ENCODE data around the gene DENND2D. TPM values are rescaled to one million over a fixed set of nuclear protein-coding genes. Genes with fewer than 3 reads are reported as not detected.

The DENND2D gene
- total and polyA plus RNA-seq, 2 donors (not counting 3 experiments of a cell fraction or from before 2014, with no cell fraction given), result 0.41 to 1.00 TPM

DNA sequence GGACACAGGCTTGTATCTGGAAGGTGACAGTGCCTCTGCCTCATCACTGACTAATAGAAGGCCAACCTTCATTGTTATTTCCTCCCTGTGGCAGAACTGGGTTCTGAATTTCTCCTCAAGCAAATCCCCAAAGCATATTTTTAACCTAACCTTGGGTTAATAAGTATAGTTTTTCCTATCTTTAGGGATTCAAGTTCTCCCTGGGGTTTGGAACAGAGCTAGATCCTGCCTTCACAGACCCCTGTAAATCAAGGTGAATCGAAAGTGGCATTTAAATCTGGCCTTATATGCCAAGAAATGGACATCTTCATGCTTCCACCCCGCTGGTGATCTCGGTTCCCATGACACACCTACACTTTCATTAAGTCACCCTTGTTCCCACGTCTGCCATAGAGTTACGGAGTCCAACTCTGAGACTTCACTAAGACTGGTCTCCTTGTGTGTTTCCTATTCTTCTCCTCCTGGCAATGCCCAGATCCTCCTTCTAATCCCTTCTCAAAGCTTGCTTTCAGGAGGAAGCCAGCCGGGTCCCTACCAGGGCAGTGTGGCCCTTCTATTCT, 22.8 kb upstream of the DENND2D start:
- Histone ChIP-seq H3K4me2 (ENCODE audit: insufficient read depth, low read length) (no peak overlapping the region), H3K9ac (replicated peaks; ENCODE audit: extremely low read depth, insufficient read depth, low read length) (no peak overlapping the region), H3K4me3 (replicated peaks in 1 of 3; ENCODE audit: insufficient read depth in 1 of 3, low read depth in 1 of 3, low read length in 3 of 3) (no peak overlapping the region), H3K79me2 (ENCODE audit: control insufficient read depth, insufficient read depth, low read length) (no peaks in the 10 kb centered on the region), H3K9me1 (replicated peaks; ENCODE audit: control insufficient read depth, extremely low read depth, insufficient read depth, low read length) (no peaks in the 10 kb centered on the region), H3K36me3 (ENCODE audit: control insufficient read depth in 2 of 2, extremely low read depth in 1 of 2, insufficient read depth in 2 of 2, low read length in 2 of 2) (no peaks in the 10 kb centered on the region), H3K9me3 (replicated peaks; ENCODE audit: control insufficient read depth, insufficient read depth, low read length) (no peaks in the 10 kb centered on the region), H4K20me1 (replicated peaks; ENCODE audit: control insufficient read depth, extremely low read depth, insufficient read depth, low read length) (no peaks in the 10 kb centered on the region), H3K27ac (ENCODE audit: insufficient read depth, low read depth, low read length) (no peak overlapping the region), H2AFZ (ENCODE audit: low read depth, low read length) (no peak overlapping the region), H3K27me3 (ENCODE audit: control insufficient read depth in 2 of 2, insufficient read depth in 2 of 2, low read length in 2 of 2) (peaks cover 2 to 8% of the 10 kb centered on the region in 2 experiments), H3K4me1 (ENCODE audit: control insufficient read depth, extremely low read depth, insufficient read depth, low read length) (no peaks in the 10 kb centered on the region)
- dilution Hi-C loops (cut with MboI; ENCODE audit: extremely low pct_ligation_motif_present, low sequenced_read_pairs) (no loop called here), intact Hi-C loops (cut with micrococcal nuclease) (loop anchor here (1.0 kb wide), 2 partner anchors 177 to 546 kb away; no protein-coding TSS in a partner anchor)
- no peak for DNase-seq (ENCODE audit: low read depth, low spot score)
- CTCF ChIA-PET, result interaction anchor here (0.7 to 7.4 kb wide), 28 partner anchors 9 to 546 kb away, joined by 3 to 266 read pairs (median 5); partner anchors contain the start of genes ATP5PB, DENND2D and WDR77
- no TSS peak for BruUV-seq (replicated peaks)
- POLR2A ChIA-PET, result no interaction called here
- no peak for TF ChIP-seq GATA2 (IDR thresholded peaks at IDR 0.05; ENCODE audit: insufficient read depth, insufficient read length, low read depth, low read length)
- TF ChIP-seq, protein P1, sequence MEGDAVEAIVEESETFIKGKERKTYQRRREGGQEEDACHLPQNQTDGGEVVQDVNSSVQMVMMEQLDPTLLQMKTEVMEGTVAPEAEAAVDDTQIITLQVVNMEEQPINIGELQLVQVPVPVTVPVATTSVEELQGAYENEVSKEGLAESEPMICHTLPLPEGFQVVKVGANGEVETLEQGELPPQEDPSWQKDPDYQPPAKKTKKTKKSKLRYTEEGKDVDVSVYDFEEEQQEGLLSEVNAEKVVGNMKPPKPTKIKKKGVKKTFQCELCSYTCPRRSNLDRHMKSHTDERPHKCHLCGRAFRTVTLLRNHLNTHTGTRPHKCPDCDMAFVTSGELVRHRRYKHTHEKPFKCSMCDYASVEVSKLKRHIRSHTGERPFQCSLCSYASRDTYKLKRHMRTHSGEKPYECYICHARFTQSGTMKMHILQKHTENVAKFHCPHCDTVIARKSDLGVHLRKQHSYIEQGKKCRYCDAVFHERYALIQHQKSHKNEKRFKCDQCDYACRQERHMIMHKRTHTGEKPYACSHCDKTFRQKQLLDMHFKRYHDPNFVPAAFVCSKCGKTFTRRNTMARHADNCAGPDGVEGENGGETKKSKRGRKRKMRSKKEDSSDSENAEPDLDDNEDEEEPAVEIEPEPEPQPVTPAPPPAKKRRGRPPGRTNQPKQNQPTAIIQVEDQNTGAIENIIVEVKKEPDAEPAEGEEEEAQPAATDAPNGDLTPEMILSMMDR (IDR thresholded peaks at IDR 0.05; ENCODE audit: extremely low read depth in 1 of 2, insufficient read depth in 1 of 2, low read depth in 1 of 2, low read length in 2 of 2), result no peak
- TF ChIP-seq POLR2A (IDR thresholded peaks at IDR 0.05; ENCODE audit: low read depth, low read length), result no peak
- TF ChIP-seq EZH2 (IDR thresholded peaks at IDR 0.05; ENCODE audit: borderline replicate concordance, low read depth, low read length, severe bottlenecking), result no peak
- no peak for TF ChIP-seq MYC (IDR thresholded peaks at IDR 0.05; ENCODE audit: low read depth, low read length)
- no peak for TF ChIP-seq FOS (IDR thresholded peaks at IDR 0.05; ENCODE audit: borderline replicate concordance, insufficient read depth, low read length)
- no peak for FAIRE-seq

All from endothelial cell of umbilical vein (primary cell).